Karpas-422 (cell line): Measurements from ENCODE around the gene TTC27. TPM values are rescaled to one million over a fixed set of nuclear protein-coding genes. Genes with fewer than 3 reads are reported as not detected.

Source experiments
- DNase-seq: peaks from one replicate; pipeline ENCODE4 v3.0.0-alpha.2; 2015
- H2AFZ ChIP-seq: fragments of 200-600 bp; sonication (generic); 2 replicates; pipeline ENCODE4 v1.6.1; 2014; ENCODE audit warnings: antibody characterized with exemption, low read length, mixed read lengths
- H3K27ac ChIP-seq: fragments of 200-600 bp; sonication (generic); 2 replicates; pipeline ENCODE4 v1.5.1; 2014; ENCODE audit warnings: mild to moderate bottlenecking, low read length, moderate library complexity
- H3K27me3 ChIP-seq: fragments of 200-600 bp; sonication (generic); 2 replicates; pipeline ENCODE4 v1.6.1; 2014; ENCODE audit warnings: low read length, mixed read lengths
- H3K36me3 ChIP-seq: fragments of 200-600 bp; sonication (generic); 2 replicates; pipeline ENCODE4 v1.6.1; 2014; ENCODE audit warnings: low read length, mixed read lengths; ENCODE audit not compliant: insufficient read depth
- H3K4me1 ChIP-seq: fragments of 200-600 bp; sonication (generic); 2 replicates; pipeline ENCODE4 v1.6.1; 2014; ENCODE audit warnings: mild to moderate bottlenecking, low read length, mixed read lengths
- H3K4me2 ChIP-seq: fragments of 200-600 bp; sonication (generic); 2 replicates; pipeline ENCODE4 v1.6.1; 2014; ENCODE audit warnings: low read length, low read depth, mild to moderate bottlenecking; ENCODE audit not compliant: poor library complexity, severe bottlenecking
- H3K4me3 ChIP-seq: fragments of 200-600 bp; sonication (generic); 2 replicates; pipeline ENCODE4 v1.5.1; 2014; ENCODE audit warnings: mild to moderate bottlenecking, antibody characterized with exemption, low read length, mixed read lengths
- H3K79me2 ChIP-seq: fragments of 200-600 bp; sonication (generic); 2 replicates; pipeline ENCODE4 v1.6.1; 2014; ENCODE audit warnings: mild to moderate bottlenecking, low read length, mixed read lengths
- H3K9ac ChIP-seq: fragments of 200-600 bp; sonication (generic); 2 replicates; pipeline ENCODE4 v1.6.0; 2014; ENCODE audit warnings: low read length
- H3K9me2 ChIP-seq: fragments of 200-600 bp; sonication (generic), shearing (Covaris generic); replicated peaks from 2 replicates; pipeline ENCODE4 v1.6.0; 2014; ENCODE audit warnings: mild to moderate bottlenecking, low read length, moderate library complexity; ENCODE audit not compliant: insufficient read depth
- H3K9me3 ChIP-seq: fragments of 300-700, 200-600 bp; sonication (generic); 2 replicates; pipeline ENCODE4 v1.6.1; 2014; ENCODE audit warnings: low read length, mixed read lengths
- H4K20me1 ChIP-seq: fragments of 200-600 bp; sonication (generic); 2 replicates; pipeline ENCODE4 v1.6.1; 2014; ENCODE audit warnings: mild to moderate bottlenecking, antibody characterized with exemption, low read length, low read depth; ENCODE audit not compliant: insufficient read depth
- total RNA-seq: library from RNA; depleted of rRNA; stranded (reverse); fragments of >200 nt; shearing (Covaris generic); gene quantifications from 2 replicates; pipeline ENCODE4 v1.2.3, GENCODE V29; 2014; ENCODE audit warnings: low replicate concordance

TTC27 gene
- total RNA-seq, 1 experiment from 2014 or later = 26.8 TPM

GRCh38 chr2:32742376-32742775 is 114.5 kb downstream of the TTC27 start:
- Histone ChIP-seq H3K4me1 (peaks cover 5% of the 10 kb centered on the region), H3K79me2 (no peaks in the 10 kb centered on the region), H3K36me3 (no peaks in the 10 kb centered on the region), H3K4me2 (no peak overlapping the region), H3K9me3 (no peaks in the 10 kb centered on the region), H3K4me3 (no peak overlapping the region), H4K20me1 (no peaks in the 10 kb centered on the region), H2AFZ (no peak overlapping the region), H3K9me2 (no peaks in the 10 kb centered on the region), H3K27ac (no peak overlapping the region), H3K27me3 (no peaks in the 10 kb centered on the region), H3K9ac (no peak overlapping the region)
- no peak for DNase-seq

- no peak overlapping the region for H3K9ac ChIP-seq
- no peaks in the 10 kb centered on the region for H3K36me3 ChIP-seq
- no peak overlapping the region for H3K4me2 ChIP-seq
- peaks cover 5% of the 10 kb centered on the region for H3K4me1 ChIP-seq
- H3K79me2 ChIP-seq = no peaks in the 10 kb centered on the region
- H3K9me3 ChIP-seq = no peaks in the 10 kb centered on the region
- H2AFZ ChIP-seq = no peak overlapping the region
- H4K20me1 ChIP-seq = no peaks in the 10 kb centered on the region
- H3K4me3 ChIP-seq = no peak overlapping the region
- no peak overlapping the region for H3K27ac ChIP-seq
- H3K9me2 ChIP-seq = no peaks in the 10 kb centered on the region
- no peak for DNase-seq
- H3K27me3 ChIP-seq = no peaks in the 10 kb centered on the region
Measured at GRCh38 chr2:32743480-32744236, 115.8 kb downstream of the TTC27 start.

- Histone ChIP-seq H3K9me2 (no peaks in the 10 kb centered on the region), H3K9ac (no peak overlapping the region), H3K79me2 (no peaks in the 10 kb centered on the region), H2AFZ (no peak overlapping the region), H3K27me3 (no peaks in the 10 kb centered on the region), H3K4me3 (no peak overlapping the region), H4K20me1 (no peaks in the 10 kb centered on the region), H3K4me1 (peaks cover 5% of the 10 kb centered on the region), H3K27ac (no peak overlapping the region), H3K4me2 (no peak overlapping the region), H3K9me3 (no peaks in the 10 kb centered on the region), H3K36me3 (no peaks in the 10 kb centered on the region)
- no peak for DNase-seq
Measured at GRCh38 chr2:32745191-32745590, 117.3 kb downstream of the TTC27 start.

GRCh38 chr2:32745675-32746074 is 117.8 kb downstream of the TTC27 start:
- Histone ChIP-seq H3K9me2 (no peaks in the 10 kb centered on the region), H4K20me1 (no peaks in the 10 kb centered on the region), H3K9ac (no peak overlapping the region), H3K27ac (no peak overlapping the region), H3K27me3 (no peaks in the 10 kb centered on the region), H3K9me3 (no peaks in the 10 kb centered on the region), H3K4me2 (no peak overlapping the region), H3K36me3 (no peaks in the 10 kb centered on the region), H3K4me1 (peaks cover 5% of the 10 kb centered on the region), H2AFZ (no peak overlapping the region), H3K79me2 (no peaks in the 10 kb centered on the region), H3K4me3 (no peak overlapping the region)
- no peak for DNase-seq

GRCh38 chr2:32746669-32747068 is 118.8 kb downstream of the TTC27 start:
- no peak for DNase-seq

GRCh38 chr2:32748158-32748557 is 120.3 kb downstream of the TTC27 start:
- Histone ChIP-seq H3K9me2 (no peaks in the 10 kb centered on the region), H3K4me1 (peaks cover 26% of the 10 kb centered on the region), H2AFZ (no peak overlapping the region), H3K9ac (no peak overlapping the region), H3K79me2 (no peaks in the 10 kb centered on the region), H3K4me3 (no peak overlapping the region), H3K27ac (no peak overlapping the region), H3K4me2 (no peak overlapping the region), H4K20me1 (no peaks in the 10 kb centered on the region), H3K36me3 (no peaks in the 10 kb centered on the region), H3K9me3 (no peaks in the 10 kb centered on the region), H3K27me3 (no peaks in the 10 kb centered on the region)
- no peak for DNase-seq

More at GRCh38 chr2:32746669-32747068, 118.8 kb downstream of the TTC27 start:
- Histone ChIP-seq H3K79me2 (no peaks in the 10 kb centered on the region), H3K36me3 (no peaks in the 10 kb centered on the region), H4K20me1 (no peaks in the 10 kb centered on the region), H3K9ac (no peak overlapping the region), H3K9me2 (no peaks in the 10 kb centered on the region), H3K9me3 (no peaks in the 10 kb centered on the region), H3K4me3 (no peak overlapping the region), H3K4me2 (no peak overlapping the region), H3K27ac (peak overlapping the region; percentile 34), H2AFZ (no peak overlapping the region), H3K4me1 (peaks cover 11% of the 10 kb centered on the region), H3K27me3 (no peaks in the 10 kb centered on the region)

GRCh38 chr2:32750880-32751279 is 123.0 kb downstream of the TTC27 start:
- Histone ChIP-seq H3K79me2 (no peaks in the 10 kb centered on the region), H3K9ac (no peak overlapping the region), H3K36me3 (no peaks in the 10 kb centered on the region), H2AFZ (no peak overlapping the region), H3K27ac (no peak overlapping the region; the same call in 1 of the 2 replicates), H3K4me1 (peaks cover 29% of the 10 kb centered on the region), H3K9me3 (no peaks in the 10 kb centered on the region), H3K4me2 (no peak overlapping the region), H3K27me3 (no peaks in the 10 kb centered on the region), H4K20me1 (no peaks in the 10 kb centered on the region), H3K9me2 (no peaks in the 10 kb centered on the region), H3K4me3 (no peak overlapping the region)
- no peak for DNase-seq

GRCh38 chr2:32752205-32752604 is 124.4 kb downstream of the TTC27 start:
- H2AFZ ChIP-seq = no peak overlapping the region
- no peak for DNase-seq
- H3K9me2 ChIP-seq = no peaks in the 10 kb centered on the region

More at GRCh38 chr2:32752205-32752604, 124.4 kb downstream of the TTC27 start:
- Histone ChIP-seq H3K27ac (peak overlapping the region; percentile 81), H3K9ac (peak overlapping the region; percentile 1; the same call in 1 of the 2 replicates), H3K4me2 (peak overlapping the region; percentile 52), H3K27me3 (no peaks in the 10 kb centered on the region), H3K79me2 (no peaks in the 10 kb centered on the region), H3K9me3 (no peaks in the 10 kb centered on the region), H3K36me3 (no peaks in the 10 kb centered on the region), H3K4me1 (peaks cover 28% of the 10 kb centered on the region), H4K20me1 (no peaks in the 10 kb centered on the region), H3K4me3 (peak overlapping the region; percentile 4; the same call in 1 of the 2 replicates)
